ENCODE results near the gene DNHD1. TPM values are rescaled to one million over a fixed set of nuclear protein-coding genes. Genes with fewer than 3 reads are reported as not detected.

The DNHD1 gene
- polyA plus RNA-seq, 3 donors, result 0.24 to 21.0 (median 0.59) TPM

- H3K4me3 Mint-ChIP-seq, result no peak overlapping the region
- Histone ChIP-seq H3K27ac (ENCODE audit: low read depth in 1 of 2, low read length in 2 of 2) (peak overlapping the region; percentile 23 to 99), H2AFZ (ENCODE audit: insufficient read depth, low read depth, low read length, poor library complexity, severe bottlenecking) (no peak overlapping the region), H3K4me3 (replicated peaks in 1 of 3; ENCODE audit: low read depth in 2 of 3, low read length in 3 of 3) (peak overlapping the region in 1 of 3 experiments; percentile 40), H3K9me3 (replicated peaks in 1 of 2; ENCODE audit: control insufficient read depth in 1 of 2, insufficient read depth in 1 of 2, low read length in 2 of 2) (no peaks in the 10 kb centered on the region), H3K79me2 (ENCODE audit: insufficient read depth, low read length) (peaks cover 95% of the 10 kb centered on the region), H3K4me1 (ENCODE audit: control insufficient read depth in 1 of 2, insufficient read depth in 2 of 2, low read length in 2 of 2) (peaks cover 59 to 65% of the 10 kb centered on the region in 2 donors), H3K36me3 (replicated peaks in 1 of 2; ENCODE audit: control insufficient read depth in 1 of 2, insufficient read depth in 2 of 2, low read length in 2 of 2) (peaks cover 39 to 40% of the 10 kb centered on the region in 2 donors), H3K27me3 (ENCODE audit: control insufficient read depth in 2 of 2, insufficient read depth in 2 of 2, low read length in 2 of 2) (no peaks in the 10 kb centered on the region), H3K4me2 (replicated peaks; ENCODE audit: extremely low read depth, low read length, poor library complexity, severe bottlenecking) (peak overlapping the region; percentile 54), H4K20me1 (ENCODE audit: insufficient read depth, low read length) (peaks cover 40% of the 10 kb centered on the region), H3K9ac (ENCODE audit: insufficient read depth, low read length, poor library complexity, severe bottlenecking) (no peak overlapping the region)
- peaks cover 15% of the 10 kb centered on the region for H3K4me1 Mint-ChIP-seq
- no peak for TF ChIP-seq CTCF (IDR thresholded peaks at IDR 0.05)
- H3K36me3 Mint-ChIP-seq, result peaks cover 42 to 54% of the 10 kb centered on the region in 2 donors
- intact Hi-C loops (cut with micrococcal nuclease), result loop anchor here in 1 of 2 donors (10.0 kb wide), 1 partner anchor 122 kb away; the partner anchor contains the start of genes ARFIP2 and TIMM10B
- no peaks in the 10 kb centered on the region for H3K9me3 Mint-ChIP-seq
- H3K27me3 Mint-ChIP-seq (ENCODE audit: low read depth in 3 of 3), result no peaks in the 10 kb centered on the region
- no peak for DNase-seq
- H3K27ac Mint-ChIP-seq, result peak overlapping the region; percentile 28 to 92 (median 88)
Measured at GRCh38 chr11:6607190-6607795, 110.2 kb downstream of the DNHD1 start.

GRCh38 chr11:6608011-6608410 is 110.9 kb downstream of the DNHD1 start:
- peak overlapping the region in 6 of 7 donors; percentile 4 to 88 (median 61) for H3K27ac Mint-ChIP-seq
- Histone ChIP-seq H3K36me3 (replicated peaks in 1 of 2; ENCODE audit: control insufficient read depth in 1 of 2, insufficient read depth in 2 of 2, low read length in 2 of 2) (peaks cover 39 to 40% of the 10 kb centered on the region in 2 donors), H3K4me3 (replicated peaks in 1 of 3; ENCODE audit: low read depth in 2 of 3, low read length in 3 of 3) (no peak overlapping the region), H4K20me1 (ENCODE audit: insufficient read depth, low read length) (peaks cover 40% of the 10 kb centered on the region), H3K4me2 (replicated peaks; ENCODE audit: extremely low read depth, low read length, poor library complexity, severe bottlenecking) (no peak overlapping the region), H3K4me1 (ENCODE audit: control insufficient read depth in 1 of 2, insufficient read depth in 2 of 2, low read length in 2 of 2) (peaks cover 59 to 65% of the 10 kb centered on the region in 2 donors), H3K27me3 (ENCODE audit: control insufficient read depth in 2 of 2, insufficient read depth in 2 of 2, low read length in 2 of 2) (no peaks in the 10 kb centered on the region), H3K79me2 (ENCODE audit: insufficient read depth, low read length) (peaks cover 88% of the 10 kb centered on the region), H3K9ac (ENCODE audit: insufficient read depth, low read length, poor library complexity, severe bottlenecking) (no peak overlapping the region), H2AFZ (ENCODE audit: insufficient read depth, low read depth, low read length, poor library complexity, severe bottlenecking) (no peak overlapping the region), H3K27ac (ENCODE audit: low read depth in 1 of 2, low read length in 2 of 2) (peak overlapping the region in 1 of 2 donors; percentile 99), H3K9me3 (replicated peaks in 1 of 2; ENCODE audit: control insufficient read depth in 1 of 2, insufficient read depth in 1 of 2, low read length in 2 of 2) (no peaks in the 10 kb centered on the region)
- no peak overlapping the region for H3K4me3 Mint-ChIP-seq
- 96% methylated on average over 9 of the region's 9 CpGs for WGBS (ENCODE audit: insufficient coverage)
- H3K9me3 Mint-ChIP-seq, result no peaks in the 10 kb centered on the region
- H3K4me1 Mint-ChIP-seq, result peaks cover 15% of the 10 kb centered on the region
- intact Hi-C loops (cut with micrococcal nuclease), result loop anchor here in 1 of 2 donors (10.0 kb wide), 1 partner anchor 123 kb away; the partner anchor contains the start of genes ARFIP2 and TIMM10B
- peaks cover 42 to 54% of the 10 kb centered on the region in 2 donors for H3K36me3 Mint-ChIP-seq
- H3K27me3 Mint-ChIP-seq (ENCODE audit: low read depth in 3 of 3), result no peaks in the 10 kb centered on the region
- DNase-seq, result no peak
- TF ChIP-seq CTCF (IDR thresholded peaks at IDR 0.05), result no peak
